ENCODE measurements around the gene PPM1K. TPM values are rescaled to one million over a fixed set of nuclear protein-coding genes. Genes with fewer than 3 reads are reported as not detected.

PPM1K gene
- total RNA-seq, 1 experiment from 2014 or later: 10.4 TPM

DNA sequence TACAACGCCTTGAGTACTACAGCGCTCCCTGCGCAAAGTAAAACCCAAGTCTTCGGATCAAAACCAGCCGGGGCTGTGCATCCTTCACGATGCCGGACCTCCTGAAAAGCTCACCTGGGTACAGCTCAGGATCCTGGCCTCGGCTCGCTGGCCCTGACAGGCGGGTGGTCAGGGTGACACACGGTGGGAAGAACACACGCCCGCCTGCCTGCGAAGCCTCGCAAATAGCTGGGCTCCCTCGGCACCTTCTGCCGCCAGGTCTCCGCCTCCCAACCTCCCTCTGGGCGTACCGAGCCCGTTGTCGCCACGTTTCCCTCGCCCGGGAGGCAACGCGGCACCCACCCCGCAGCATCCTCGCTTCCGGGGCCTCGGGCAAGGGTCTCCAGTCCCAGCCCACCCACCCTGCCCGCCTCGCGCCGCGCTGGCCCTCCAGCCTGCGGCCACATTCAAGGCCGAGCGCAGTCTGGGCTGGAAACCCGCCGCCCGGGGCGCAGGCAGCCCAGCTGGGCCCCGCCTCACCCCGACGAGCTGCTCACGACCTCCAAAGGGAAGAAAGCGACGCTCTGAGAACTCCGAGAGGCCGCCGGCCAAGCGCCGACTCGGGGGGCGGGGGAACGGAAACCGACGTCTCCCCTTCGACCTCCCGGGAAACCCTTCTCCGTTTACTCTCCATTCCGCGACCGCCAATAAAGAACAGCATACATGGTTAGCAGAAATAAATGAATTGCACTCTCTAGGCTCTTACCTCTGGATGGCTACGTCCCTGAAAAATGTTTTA is 511 bp downstream of the PPM1K start:
- no peak overlapping the region for H3T11ph ChIP-seq (ENCODE audit: low read length)
- no peak overlapping the region for H3K56ac ChIP-seq (ENCODE audit: insufficient read length, low read depth, low read length)
- Mint-ChIP-seq H3K4me3 (peak overlapping the region; percentile 94 to 96), H3K9me3 (no peaks in the 10 kb centered on the region), H3K4me1 (peaks cover 21 to 28% of the 10 kb centered on the region in 2 experiments), H3K27me3 (ENCODE audit: low read depth) (peaks cover 21% of the 10 kb centered on the region), H3K36me3 (ENCODE audit: insufficient read depth in 1 of 3, low read depth in 3 of 3) (no peaks in the 10 kb centered on the region), H3K27ac (peak overlapping the region; percentile 97 to 98 (median 98); a peak in 6 of 7 replicates)
- no CpG with 5 or more reads among the region's 66 CpGs for WGBS (ENCODE audit: extremely low coverage, insufficient read length, low lambda C conversion rate)
- H3K23me2 ChIP-seq (ENCODE audit: insufficient read length, low read depth, low read length, poor library complexity, severe bottlenecking): peaks cover 12% of the 10 kb centered on the region
- H3K27ac ChIP-seq (ENCODE audit: insufficient read length, low read depth, low read length): peak overlapping the region; percentile 49
- H4K5ac ChIP-seq (ENCODE audit: insufficient read length, low read depth, low read length): no peak overlapping the region
- H2BK5ac ChIP-seq (ENCODE audit: insufficient read length, low read length): no peak overlapping the region
- peak overlapping the region; percentile 55 for H3K9ac ChIP-seq (ENCODE audit: extremely low read depth, insufficient read length, low read length)
- no peak overlapping the region; the same call in 1 of the 2 replicates for H3K4ac ChIP-seq (ENCODE audit: low read depth, low read length)
- no peaks in the 10 kb centered on the region for H3K79me2 ChIP-seq (ENCODE audit: insufficient read depth, low read length)
- no peaks in the 10 kb centered on the region for H3K79me1 ChIP-seq (ENCODE audit: insufficient read depth, low read depth, low read length, poor library complexity, severe bottlenecking)
- H3K14ac ChIP-seq (ENCODE audit: insufficient read depth, low read length): peak overlapping the region; percentile 58; the same call in 1 of the 2 replicates
- no peak overlapping the region for H2BK120ac ChIP-seq (ENCODE audit: low read depth, low read length, poor library complexity, severe bottlenecking)
- H4K20me1 ChIP-seq (ENCODE audit: control insufficient read depth, insufficient read depth, insufficient read length): no peaks in the 10 kb centered on the region
- no peak overlapping the region for H2BK15ac ChIP-seq (ENCODE audit: low read depth, low read length)
- no peaks in the 10 kb centered on the region for H3K9me3 ChIP-seq (ENCODE audit: control insufficient read depth, low read depth, low read length)
- H3K27me3 ChIP-seq (ENCODE audit: insufficient read depth, low read length): no peaks in the 10 kb centered on the region; the same call in 1 of the 2 replicates
- peak; percentile 62 for DNase-seq
- H2AK5ac ChIP-seq (ENCODE audit: insufficient read length, low read length): no peak overlapping the region
- peak overlapping the region; percentile 69 for H3K18ac ChIP-seq (ENCODE audit: insufficient read length, low read depth, low read length)
- H2AFZ ChIP-seq (ENCODE audit: low read length): peak overlapping the region; percentile 49
- no peaks in the 10 kb centered on the region for H3K4me1 ChIP-seq (ENCODE audit: insufficient read depth, low read length)
- peak overlapping the region; percentile 62 for H3K4me2 ChIP-seq (ENCODE audit: insufficient read depth, insufficient read length, low read length)
- TF ChIP-seq, protein P1, sequence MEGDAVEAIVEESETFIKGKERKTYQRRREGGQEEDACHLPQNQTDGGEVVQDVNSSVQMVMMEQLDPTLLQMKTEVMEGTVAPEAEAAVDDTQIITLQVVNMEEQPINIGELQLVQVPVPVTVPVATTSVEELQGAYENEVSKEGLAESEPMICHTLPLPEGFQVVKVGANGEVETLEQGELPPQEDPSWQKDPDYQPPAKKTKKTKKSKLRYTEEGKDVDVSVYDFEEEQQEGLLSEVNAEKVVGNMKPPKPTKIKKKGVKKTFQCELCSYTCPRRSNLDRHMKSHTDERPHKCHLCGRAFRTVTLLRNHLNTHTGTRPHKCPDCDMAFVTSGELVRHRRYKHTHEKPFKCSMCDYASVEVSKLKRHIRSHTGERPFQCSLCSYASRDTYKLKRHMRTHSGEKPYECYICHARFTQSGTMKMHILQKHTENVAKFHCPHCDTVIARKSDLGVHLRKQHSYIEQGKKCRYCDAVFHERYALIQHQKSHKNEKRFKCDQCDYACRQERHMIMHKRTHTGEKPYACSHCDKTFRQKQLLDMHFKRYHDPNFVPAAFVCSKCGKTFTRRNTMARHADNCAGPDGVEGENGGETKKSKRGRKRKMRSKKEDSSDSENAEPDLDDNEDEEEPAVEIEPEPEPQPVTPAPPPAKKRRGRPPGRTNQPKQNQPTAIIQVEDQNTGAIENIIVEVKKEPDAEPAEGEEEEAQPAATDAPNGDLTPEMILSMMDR (conservative IDR thresholded peaks at IDR 0.05): no peak
- no peak overlapping the region for H4K8ac ChIP-seq (replicated peaks; ENCODE audit: insufficient read length, low read depth, low read length)
- H3K23ac ChIP-seq (ENCODE audit: insufficient read length, low read depth, low read length): no peak overlapping the region
- H4K91ac ChIP-seq (ENCODE audit: insufficient read length, low read depth, low read length): no peak overlapping the region
- no peak overlapping the region for H2BK12ac ChIP-seq (ENCODE audit: insufficient read length, low read depth, low read length)
- no peak overlapping the region for H2BK20ac ChIP-seq (ENCODE audit: low read depth, low read length, poor library complexity, severe bottlenecking)

Data from H9 (cell line).